ENCODE data around the gene SDK1. TPM values are rescaled to one million over a fixed set of nuclear protein-coding genes. Genes with fewer than 3 reads are reported as not detected.
"Not testable (repeated sequence)": the region's sequence is repeated elsewhere in the genome, so short reads cannot be mapped to it uniquely, and the experiment has no call there.

The SDK1 gene
- total RNA-seq, 6 experiments from 2014 or later: not detected

GRCh38 chr7:4257146-4258111 is 956.4 kb downstream of the SDK1 start:
- H3K9me3 Mint-ChIP-seq: peaks cover 45% of the 10 kb centered on the region
- no peak for DNase-seq
- no peak overlapping the region for H3K4me3 Mint-ChIP-seq
- no peaks in the 10 kb centered on the region for H3K27me3 Mint-ChIP-seq (ENCODE audit: insufficient read depth)
- H3K36me3 Mint-ChIP-seq (ENCODE audit: low read depth): 0 out of 2 replicates have a peak, but pooled peaks cover 5% of the 10 kb centered on the region
- H3K27ac Mint-ChIP-seq: no peak overlapping the region
- no peak for TF ChIP-seq CTCF (IDR thresholded peaks at IDR 0.05)
- no peaks in the 10 kb centered on the region for H3K4me1 Mint-ChIP-seq (ENCODE audit: low read depth)

- H3K4me3 Mint-ChIP-seq; H3K4me1 Mint-ChIP-seq (ENCODE audit: low read depth); H3K27ac Mint-ChIP-seq; H3K27me3 Mint-ChIP-seq (ENCODE audit: insufficient read depth); H3K36me3 Mint-ChIP-seq (ENCODE audit: low read depth); DNase-seq: not testable (repeated sequence)
- peaks cover 38% of the 10 kb centered on the region for H3K9me3 Mint-ChIP-seq
Observed at GRCh38 chr7:4260116-4260515, 959.1 kb downstream of the SDK1 start.

- DNase-seq: no peak
- Mint-ChIP-seq H3K4me1 (ENCODE audit: low read depth) (no peaks in the 10 kb centered on the region), H3K27me3 (ENCODE audit: insufficient read depth) (no peaks in the 10 kb centered on the region), H3K36me3 (ENCODE audit: low read depth) (peaks cover 9% of the 10 kb centered on the region; the same call in 1 of the 2 replicates), H3K9me3 (peaks cover 42% of the 10 kb centered on the region), H3K27ac (no peak overlapping the region), H3K4me3 (no peak overlapping the region)
- TF ChIP-seq CTCF (IDR thresholded peaks at IDR 0.05): no peak
Observed at GRCh38 chr7:4260867-4261600, 960.0 kb downstream of the SDK1 start.

GRCh38 chr7:4261601-4261960 is 960.5 kb downstream of the SDK1 start:
- peaks cover 9% of the 10 kb centered on the region; the same call in 1 of the 2 replicates for H3K36me3 Mint-ChIP-seq (ENCODE audit: low read depth)
- DNase-seq: no peak
- TF ChIP-seq CTCF (IDR thresholded peaks at IDR 0.05): no peak

GRCh38 chr7:4264206-4264605 is 963.2 kb downstream of the SDK1 start:
- H3K4me1 Mint-ChIP-seq (ENCODE audit: low read depth); H3K4me3 Mint-ChIP-seq; DNase-seq; H3K27ac Mint-ChIP-seq; H3K27me3 Mint-ChIP-seq (ENCODE audit: insufficient read depth); H3K36me3 Mint-ChIP-seq (ENCODE audit: low read depth): not testable (repeated sequence)
- peaks cover 38% of the 10 kb centered on the region for H3K9me3 Mint-ChIP-seq

More at GRCh38 chr7:4261601-4261960, 960.5 kb downstream of the SDK1 start:
- Mint-ChIP-seq H3K27me3 (ENCODE audit: insufficient read depth) (no peaks in the 10 kb centered on the region), H3K4me1 (ENCODE audit: low read depth) (no peaks in the 10 kb centered on the region), H3K27ac (no peak overlapping the region), H3K9me3 (peaks cover 41% of the 10 kb centered on the region), H3K4me3 (no peak overlapping the region)

GRCh38 chr7:4265066-4265465 is 964.0 kb downstream of the SDK1 start:
- H3K9me3 Mint-ChIP-seq: peaks cover 38% of the 10 kb centered on the region
- peaks cover 1% of the 10 kb centered on the region; the same call in 1 of the 2 replicates for H3K27me3 Mint-ChIP-seq (ENCODE audit: insufficient read depth)
- no peak overlapping the region for H3K4me3 Mint-ChIP-seq
- no peak for TF ChIP-seq CTCF (IDR thresholded peaks at IDR 0.05)
- no peak for DNase-seq
- no peaks in the 10 kb centered on the region for H3K4me1 Mint-ChIP-seq (ENCODE audit: low read depth)
- no peak overlapping the region for H3K27ac Mint-ChIP-seq
- peaks cover 4% of the 10 kb centered on the region; the same call in 1 of the 2 replicates for H3K36me3 Mint-ChIP-seq (ENCODE audit: low read depth)
